Neural cell (in vitro differentiated cells): ENCODE measurements around the gene CDO1. TPM values are rescaled to one million over a fixed set of nuclear protein-coding genes. Genes with fewer than 3 reads are reported as not detected.

Source experiments
- H2AFZ ChIP-seq: fragments of 200-600, 300-800 bp; sonication (generic), shearing (Covaris generic); 2 replicates; pipeline ENCODE4 v1.6.0; 2014; ENCODE audit warnings: low read depth, mild to moderate bottlenecking, antibody characterized with exemption, low read length, moderate library complexity
- H3F3A ChIP-seq: fragments of 200-600 bp; shearing (Covaris generic); 2 replicates; pipeline ENCODE4 v1.6.1; 2016; ENCODE audit warnings: mild to moderate bottlenecking, moderate library complexity, mixed read lengths, antibody characterized with exemption, low read length; ENCODE audit not compliant: insufficient read depth, poor library complexity, severe bottlenecking
- H3K27ac ChIP-seq: fragments of 200-600, 300-800 bp; sonication (generic), shearing (Covaris generic); 2 replicates; pipeline ENCODE4 v1.5.1; 2014; ENCODE audit warnings: mild to moderate bottlenecking, low read length, moderate library complexity
- H3K27me3 ChIP-seq: fragments of 300-800, 200-600 bp; sonication (generic), shearing (Covaris generic); 2 replicates; pipeline ENCODE4 v1.6.0; 2014; ENCODE audit warnings: mild to moderate bottlenecking, low read depth, low read length, moderate library complexity; ENCODE audit not compliant: insufficient read depth
- H3K36me3 ChIP-seq: fragments of 300-800, 200-600 bp; sonication (generic), shearing (Covaris generic); 2 replicates; pipeline ENCODE4 v1.5.1; 2014; ENCODE audit warnings: mild to moderate bottlenecking, antibody characterized with exemption, low read length, moderate library complexity; ENCODE audit not compliant: insufficient read depth
- H3K4me2 ChIP-seq: fragments of 300-800, 200-600 bp; sonication (generic), shearing (Covaris generic); 2 replicates; pipeline ENCODE4 v1.6.0; 2014; ENCODE audit warnings: mild to moderate bottlenecking, low read length
- H3K4me3 ChIP-seq: fragments of 300-800, 200-600 bp; sonication (generic), shearing (Covaris generic); 2 replicates; pipeline ENCODE4 v1.5.1; 2014; ENCODE audit warnings: mild to moderate bottlenecking, low read length, moderate library complexity
- H3K79me2 ChIP-seq: fragments of 200-600 bp; shearing (Covaris generic); replicated peaks from 2 replicates; pipeline ENCODE4 v1.6.0; 2014; ENCODE audit warnings: mild to moderate bottlenecking, low read length, moderate library complexity; ENCODE audit not compliant: insufficient read depth
- H3K9ac ChIP-seq: fragments of 300-800, 200-600 bp; sonication (generic), shearing (Covaris generic); 2 replicates; pipeline ENCODE4 v1.6.1; 2016; ENCODE audit warnings: mild to moderate bottlenecking, low read length, mixed read lengths
- H3K9me2 ChIP-seq: fragments of 200-600 bp; shearing (Covaris generic); 2 replicates; pipeline ENCODE4 v1.6.1; 2016; ENCODE audit warnings: mild to moderate bottlenecking, low read length, mixed read lengths; ENCODE audit not compliant: insufficient read depth
- H3K9me3 ChIP-seq: fragments of 200-600, 300-800 bp; sonication (generic), shearing (Covaris generic); 2 replicates; pipeline ENCODE4 v1.6.1; 2016; ENCODE audit warnings: mild to moderate bottlenecking, mixed run types, low read length, moderate library complexity, mixed read lengths
- H4K20me1 ChIP-seq: fragments of 200-600 bp; shearing (Covaris generic); 2 replicates; pipeline ENCODE4 v1.6.1; 2016; ENCODE audit warnings: mild to moderate bottlenecking, mixed run types; ENCODE audit not compliant: insufficient read depth
- EP300 ChIP-seq: fragments of 450-650 bp; conservative IDR thresholded peaks from 2 replicates; pipeline ENCODE4 v1.6.1; 2014; ENCODE audit warnings: antibody characterized with exemption, mild to moderate bottlenecking, moderate library complexity; ENCODE audit not compliant: poor library complexity, severe bottlenecking
- EZH2 ChIP-seq: fragments of 200-600, 300-800 bp; shearing (Covaris generic), sonication (generic); IDR thresholded peaks from 2 replicates; pipeline ENCODE4 v1.6.1; 2014; ENCODE audit warnings: antibody characterized with exemption, low read length, borderline replicate concordance, mild to moderate bottlenecking; ENCODE audit not compliant: insufficient read depth, poor library complexity, severe bottlenecking
- MXI1 ChIP-seq: fragments of 450-650 bp; conservative IDR thresholded peaks from 2 replicates; pipeline ENCODE4 v1.6.1; 2014; ENCODE audit warnings: antibody characterized with exemption, mild to moderate bottlenecking; ENCODE audit not compliant: poor library complexity, severe bottlenecking
- POLR2AphosphoS5 ChIP-seq: IDR thresholded peaks from 2 replicates; pipeline ENCODE4 v1.6.1; 2012
- RAD21 ChIP-seq: fragments of 450-650 bp; conservative IDR thresholded peaks from 2 replicates; pipeline ENCODE4 v1.6.1; 2014; ENCODE audit warnings: antibody characterized with exemption, mild to moderate bottlenecking, moderate library complexity
- SMC3 ChIP-seq: fragments of 450-650 bp; conservative IDR thresholded peaks from 2 replicates; pipeline ENCODE4 v1.6.1; 2014; ENCODE audit warnings: antibody characterized with exemption, mild to moderate bottlenecking, moderate library complexity; ENCODE audit not compliant: poor library complexity
- TAF1 ChIP-seq: IDR thresholded peaks from 2 replicates; pipeline ENCODE4 v1.6.1; 2012; ENCODE audit warnings: low read depth
- polyA plus RNA-seq: library from polyadenylated mRNA; depleted of rRNA; stranded (reverse); fragments of >200 nt; gene quantifications from 2 replicates; pipeline ENCODE4 v1.2.3, GENCODE V29; 2014
- TF ChIP-seq, protein P1 (sequence below): IDR thresholded peaks from 2 replicates; pipeline ENCODE4 v1.6.1; 2012; ENCODE audit warnings: borderline replicate concordance
- TF ChIP-seq, protein P2 (sequence below): fragments of 450-650 bp; IDR thresholded peaks from 2 replicates; pipeline ENCODE4 v1.5.1; 2014; ENCODE audit warnings: antibody characterized with exemption, mild to moderate bottlenecking, moderate library complexity; ENCODE audit not compliant: poor library complexity, severe bottlenecking

The CDO1 gene
- polyA plus RNA-seq, 1 donor from 2014 or later, result 201 TPM

DNA sequence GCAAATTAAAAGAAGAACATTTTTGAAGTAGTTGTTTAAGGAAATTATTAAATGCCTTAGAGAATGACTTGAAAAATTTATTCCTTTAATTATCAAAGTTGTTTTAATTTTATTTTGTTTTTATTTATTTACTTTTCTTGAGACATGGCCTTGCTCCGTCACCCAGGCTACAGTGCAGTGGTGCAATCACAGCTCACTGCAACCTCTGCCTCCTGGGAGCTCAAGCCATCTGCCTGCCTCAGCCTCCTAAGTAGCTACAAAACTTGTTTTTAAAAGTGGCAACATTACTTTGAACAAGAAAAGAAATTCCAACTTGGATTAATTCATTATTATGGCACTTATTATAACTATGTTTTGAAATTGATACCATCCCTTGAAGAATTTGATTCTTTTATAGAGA is 29.0 kb downstream of the CDO1 start:
- no peaks in the 10 kb centered on the region for H3K9me3 ChIP-seq
- H3K4me3 ChIP-seq, result no peak overlapping the region
- no peaks in the 10 kb centered on the region for H3K27me3 ChIP-seq
- no peaks in the 10 kb centered on the region for H3K36me3 ChIP-seq
- no peak overlapping the region for H3K9ac ChIP-seq
- no peak overlapping the region for H2AFZ ChIP-seq
- no peaks in the 10 kb centered on the region for H4K20me1 ChIP-seq
- no peak overlapping the region for H3K4me2 ChIP-seq
- H3K79me2 ChIP-seq, result no peaks in the 10 kb centered on the region
- no peaks in the 10 kb centered on the region for H3K9me2 ChIP-seq
- TF ChIP-seq, protein P1, sequence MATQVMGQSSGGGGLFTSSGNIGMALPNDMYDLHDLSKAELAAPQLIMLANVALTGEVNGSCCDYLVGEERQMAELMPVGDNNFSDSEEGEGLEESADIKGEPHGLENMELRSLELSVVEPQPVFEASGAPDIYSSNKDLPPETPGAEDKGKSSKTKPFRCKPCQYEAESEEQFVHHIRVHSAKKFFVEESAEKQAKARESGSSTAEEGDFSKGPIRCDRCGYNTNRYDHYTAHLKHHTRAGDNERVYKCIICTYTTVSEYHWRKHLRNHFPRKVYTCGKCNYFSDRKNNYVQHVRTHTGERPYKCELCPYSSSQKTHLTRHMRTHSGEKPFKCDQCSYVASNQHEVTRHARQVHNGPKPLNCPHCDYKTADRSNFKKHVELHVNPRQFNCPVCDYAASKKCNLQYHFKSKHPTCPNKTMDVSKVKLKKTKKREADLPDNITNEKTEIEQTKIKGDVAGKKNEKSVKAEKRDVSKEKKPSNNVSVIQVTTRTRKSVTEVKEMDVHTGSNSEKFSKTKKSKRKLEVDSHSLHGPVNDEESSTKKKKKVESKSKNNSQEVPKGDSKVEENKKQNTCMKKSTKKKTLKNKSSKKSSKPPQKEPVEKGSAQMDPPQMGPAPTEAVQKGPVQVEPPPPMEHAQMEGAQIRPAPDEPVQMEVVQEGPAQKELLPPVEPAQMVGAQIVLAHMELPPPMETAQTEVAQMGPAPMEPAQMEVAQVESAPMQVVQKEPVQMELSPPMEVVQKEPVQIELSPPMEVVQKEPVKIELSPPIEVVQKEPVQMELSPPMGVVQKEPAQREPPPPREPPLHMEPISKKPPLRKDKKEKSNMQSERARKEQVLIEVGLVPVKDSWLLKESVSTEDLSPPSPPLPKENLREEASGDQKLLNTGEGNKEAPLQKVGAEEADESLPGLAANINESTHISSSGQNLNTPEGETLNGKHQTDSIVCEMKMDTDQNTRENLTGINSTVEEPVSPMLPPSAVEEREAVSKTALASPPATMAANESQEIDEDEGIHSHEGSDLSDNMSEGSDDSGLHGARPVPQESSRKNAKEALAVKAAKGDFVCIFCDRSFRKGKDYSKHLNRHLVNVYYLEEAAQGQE, result no peak
- no peak for TF ChIP-seq MXI1
- no peak for TF ChIP-seq EZH2
- TF ChIP-seq, protein P2, sequence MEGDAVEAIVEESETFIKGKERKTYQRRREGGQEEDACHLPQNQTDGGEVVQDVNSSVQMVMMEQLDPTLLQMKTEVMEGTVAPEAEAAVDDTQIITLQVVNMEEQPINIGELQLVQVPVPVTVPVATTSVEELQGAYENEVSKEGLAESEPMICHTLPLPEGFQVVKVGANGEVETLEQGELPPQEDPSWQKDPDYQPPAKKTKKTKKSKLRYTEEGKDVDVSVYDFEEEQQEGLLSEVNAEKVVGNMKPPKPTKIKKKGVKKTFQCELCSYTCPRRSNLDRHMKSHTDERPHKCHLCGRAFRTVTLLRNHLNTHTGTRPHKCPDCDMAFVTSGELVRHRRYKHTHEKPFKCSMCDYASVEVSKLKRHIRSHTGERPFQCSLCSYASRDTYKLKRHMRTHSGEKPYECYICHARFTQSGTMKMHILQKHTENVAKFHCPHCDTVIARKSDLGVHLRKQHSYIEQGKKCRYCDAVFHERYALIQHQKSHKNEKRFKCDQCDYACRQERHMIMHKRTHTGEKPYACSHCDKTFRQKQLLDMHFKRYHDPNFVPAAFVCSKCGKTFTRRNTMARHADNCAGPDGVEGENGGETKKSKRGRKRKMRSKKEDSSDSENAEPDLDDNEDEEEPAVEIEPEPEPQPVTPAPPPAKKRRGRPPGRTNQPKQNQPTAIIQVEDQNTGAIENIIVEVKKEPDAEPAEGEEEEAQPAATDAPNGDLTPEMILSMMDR, result no peak
- TF ChIP-seq RAD21, result no peak
- no peak for TF ChIP-seq TAF1
- TF ChIP-seq EP300, result no peak
- no peaks in the 10 kb centered on the region for H3F3A ChIP-seq
- H3K27ac ChIP-seq, result no peak overlapping the region

DNA sequence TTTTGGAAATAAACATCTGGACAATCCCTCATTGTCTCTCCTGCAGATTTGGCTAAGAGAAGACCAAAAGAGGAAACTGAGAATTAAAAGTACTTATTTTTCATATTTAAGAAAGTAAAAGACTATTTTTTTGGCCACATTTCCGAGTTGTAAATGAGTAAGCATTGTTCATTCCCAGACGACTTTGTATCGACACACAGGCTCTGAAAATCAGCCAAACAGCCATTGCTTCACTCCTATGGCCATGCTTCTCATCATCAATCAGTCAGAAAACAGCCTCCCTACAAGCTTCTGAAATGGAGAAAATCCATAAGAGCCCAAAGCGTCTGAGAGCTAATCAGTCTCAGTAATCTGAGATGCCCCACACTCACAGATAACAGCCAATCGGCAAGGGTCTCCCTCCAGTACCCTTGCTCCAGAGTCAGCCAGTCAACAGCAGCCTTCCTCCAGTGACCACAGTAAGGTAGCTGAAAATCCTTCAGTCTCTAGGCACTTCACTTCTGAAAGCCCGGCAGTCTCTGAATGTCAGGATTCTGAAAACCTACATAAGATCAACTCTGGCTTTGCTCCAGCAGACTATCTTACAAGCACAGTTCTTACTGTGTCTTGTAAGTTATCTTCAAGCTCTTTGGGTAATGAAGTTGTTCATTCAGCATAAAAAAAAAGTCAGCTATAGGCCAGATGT is 30.9 kb downstream of the CDO1 start:
- TF ChIP-seq TAF1, result no peak
- TF ChIP-seq MXI1, result no peak
- TF ChIP-seq, protein P2, result no peak
- no peak for TF ChIP-seq RAD21
- no peak for TF ChIP-seq POLR2AphosphoS5
- TF ChIP-seq SMC3, result no peak
- TF ChIP-seq EP300, result no peak
- TF ChIP-seq, protein P1, result no peak
- TF ChIP-seq EZH2, result no peak
- Histone ChIP-seq H3K4me2 (no peak overlapping the region), H3K4me3 (no peak overlapping the region), H3K79me2 (no peaks in the 10 kb centered on the region), H3F3A (no peaks in the 10 kb centered on the region), H3K9ac (no peak overlapping the region), H3K9me3 (no peaks in the 10 kb centered on the region), H3K9me2 (no peaks in the 10 kb centered on the region), H3K27me3 (no peaks in the 10 kb centered on the region), H3K27ac (no peak overlapping the region), H2AFZ (no peak overlapping the region), H4K20me1 (no peaks in the 10 kb centered on the region), H3K36me3 (no peaks in the 10 kb centered on the region)
